T1000 (cell line): ENCODE measurements around the gene RHCE.
"Not testable (repeated sequence)": the region's sequence is repeated elsewhere in the genome, so short reads cannot be mapped to it uniquely, and the experiment has no call there.

ENCODE experiments used
- DNase-seq: peaks from one replicate; lab custom pipeline; 2025; ENCODE audit warnings: mixed read lengths; lab: John Stamatoyannopoulos, UW

Gene RHCE

DNA sequence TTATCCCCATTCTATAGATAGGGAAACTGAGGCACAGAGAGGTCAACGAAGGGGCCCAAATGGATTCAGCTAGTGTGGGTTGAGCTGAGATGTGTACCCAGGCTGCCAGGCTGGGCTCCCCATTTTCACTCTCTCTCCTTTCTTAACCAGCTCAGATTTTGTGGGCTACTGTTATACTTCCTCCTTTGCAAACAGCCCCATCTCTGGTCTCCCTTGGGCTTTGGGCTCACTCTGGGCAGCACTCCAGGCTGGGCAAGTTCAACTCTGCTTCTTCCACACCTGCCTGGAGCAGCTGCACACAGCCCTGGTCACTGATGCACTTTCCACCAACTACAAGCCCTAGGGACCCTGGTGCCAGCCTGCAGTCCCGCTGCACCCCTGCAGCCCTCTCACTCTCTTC lies 22.5 kb downstream of the RHCE start:
- not testable (repeated sequence) for DNase-seq

DNA sequence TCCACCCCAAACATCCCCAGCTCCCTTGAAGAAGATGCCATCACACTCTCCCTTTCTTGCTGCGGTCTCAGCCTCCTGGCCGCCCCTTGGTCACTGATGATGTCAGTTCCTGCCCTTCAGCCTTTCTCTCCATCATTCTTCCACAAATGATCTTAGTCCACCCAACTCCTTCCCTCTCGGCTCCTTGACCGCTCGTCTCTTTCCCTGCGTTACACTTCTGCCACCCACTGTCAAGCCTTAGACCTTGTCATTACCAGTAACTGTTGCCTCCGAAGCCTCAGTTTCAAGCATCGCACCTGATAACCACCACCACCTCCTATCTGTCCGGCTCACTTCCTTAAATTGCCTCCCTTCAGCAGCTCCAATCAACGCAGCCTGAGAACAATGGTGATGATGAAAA lies 23.1 kb downstream of the RHCE start:
- not testable (repeated sequence) for DNase-seq

DNA sequence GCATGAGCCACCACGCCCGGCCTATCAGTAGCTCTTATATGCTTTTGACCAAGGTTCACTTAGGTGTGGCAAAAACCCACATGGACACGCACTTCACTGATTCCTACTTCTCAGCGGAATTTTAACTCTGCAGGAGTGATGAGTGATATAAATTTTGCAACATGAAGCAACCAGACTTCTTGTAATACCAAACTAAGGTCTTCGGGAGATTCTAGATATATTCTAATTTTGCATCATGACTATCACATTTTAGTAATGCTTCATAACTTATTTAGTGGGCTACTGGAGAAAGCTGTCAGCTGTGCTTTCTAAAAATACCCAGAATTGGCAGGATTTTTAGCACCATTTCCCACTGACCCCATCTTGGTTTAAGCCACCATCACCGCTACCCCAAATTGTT lies 27.8 kb downstream of the RHCE start:
- DNase-seq, result no peak

DNA sequence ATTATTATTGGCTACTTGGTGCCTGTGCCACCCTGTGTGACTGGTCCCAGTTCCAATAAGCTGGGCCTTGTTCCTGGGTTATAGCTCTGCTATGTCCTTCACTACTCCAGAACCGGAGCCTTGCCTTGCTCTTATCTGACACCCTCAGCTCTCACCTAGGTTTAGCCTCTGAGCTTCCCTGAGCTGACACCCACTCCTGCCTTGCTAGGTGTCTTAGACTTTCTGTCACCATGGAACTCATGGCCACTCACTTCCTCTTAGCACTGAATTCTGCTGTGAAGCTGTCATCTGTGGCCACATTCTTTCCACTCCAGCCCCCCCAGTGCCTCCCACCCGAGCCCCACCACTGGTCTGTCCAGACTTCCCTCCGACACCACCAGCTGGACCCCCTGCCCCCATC lies 30.9 kb downstream of the RHCE start:
- not testable (repeated sequence) for DNase-seq

DNA sequence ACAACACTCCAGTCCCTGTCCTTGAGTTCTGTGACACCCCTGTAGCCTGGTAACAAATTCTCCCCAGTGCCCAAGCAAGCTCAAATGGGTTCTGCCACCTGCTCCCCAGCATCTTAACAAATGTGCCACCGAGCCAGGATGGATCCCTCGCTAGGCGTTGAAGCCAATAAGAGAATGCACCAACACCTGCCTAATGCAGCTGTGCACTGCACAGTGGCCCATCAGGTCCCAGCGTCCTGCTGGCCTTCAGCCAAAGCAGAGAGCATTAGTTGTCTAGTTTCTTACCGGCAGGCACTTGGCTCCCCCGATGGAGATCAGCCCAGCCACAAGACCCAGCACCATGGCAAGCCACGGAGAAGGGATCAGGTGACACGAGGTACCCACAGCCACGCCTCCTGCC lies 31.9 kb downstream of the RHCE start:
- DNase-seq, result not testable (repeated sequence)

DNA sequence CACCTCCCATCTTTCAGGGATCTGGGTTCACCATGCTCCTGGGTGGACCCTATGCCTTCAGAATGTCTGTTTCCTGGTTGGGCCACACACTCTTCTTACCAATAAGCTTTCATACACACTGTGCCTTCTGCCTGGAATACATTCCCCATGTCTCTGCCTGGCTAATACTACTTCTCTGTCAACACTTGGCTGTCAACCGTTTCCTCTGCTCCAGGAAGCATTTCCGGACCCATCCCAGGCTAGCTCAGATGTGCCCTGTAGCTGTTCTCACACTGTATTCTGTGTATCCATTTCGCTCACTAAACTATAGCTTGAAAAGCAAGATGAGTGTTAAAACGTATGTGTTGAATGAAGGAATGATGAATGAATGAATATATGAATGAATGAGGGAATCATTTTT lies 33.5 kb downstream of the RHCE start:
- not testable (repeated sequence) for DNase-seq

DNA sequence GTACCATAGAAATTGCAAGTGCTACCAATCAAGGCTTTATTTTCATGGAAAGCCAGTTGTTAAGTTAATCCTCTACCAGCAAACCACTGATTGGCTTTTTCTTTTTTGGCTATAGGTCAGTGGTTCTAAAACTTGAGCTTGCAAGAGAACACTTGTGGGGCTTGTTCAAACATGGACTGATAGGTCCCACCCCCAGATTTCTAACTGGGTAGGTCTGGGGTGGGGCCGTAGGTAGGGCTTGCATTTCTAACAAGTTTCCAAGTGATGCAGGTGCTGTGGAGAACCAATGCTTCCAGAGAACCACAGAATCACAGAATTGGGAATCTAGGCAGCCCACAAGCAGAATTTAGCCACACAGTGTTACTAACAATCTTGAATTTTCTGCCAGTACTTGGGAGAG lies 36.8 kb downstream of the RHCE start:
- DNase-seq, result not testable (repeated sequence)

DNA sequence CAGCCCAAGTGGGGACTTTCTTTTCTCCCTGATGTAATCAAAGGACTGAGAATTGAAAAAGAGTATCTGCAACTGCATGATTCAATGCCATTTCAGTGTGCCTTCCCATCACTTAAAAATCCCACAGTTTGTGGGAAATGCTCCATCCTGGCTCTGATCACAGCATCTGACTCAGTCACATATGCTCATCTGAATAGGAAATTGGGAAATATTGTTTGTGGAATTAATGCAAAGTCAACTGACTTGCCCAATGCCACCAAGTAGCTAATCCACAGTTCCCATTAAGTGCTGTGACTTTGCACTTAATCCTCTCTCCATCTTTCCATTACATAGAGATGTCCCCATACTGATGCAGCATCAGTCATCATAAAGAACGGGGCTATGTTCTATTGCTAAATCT lies 37.5 kb downstream of the RHCE start:
- DNase-seq, result not testable (repeated sequence)

DNA sequence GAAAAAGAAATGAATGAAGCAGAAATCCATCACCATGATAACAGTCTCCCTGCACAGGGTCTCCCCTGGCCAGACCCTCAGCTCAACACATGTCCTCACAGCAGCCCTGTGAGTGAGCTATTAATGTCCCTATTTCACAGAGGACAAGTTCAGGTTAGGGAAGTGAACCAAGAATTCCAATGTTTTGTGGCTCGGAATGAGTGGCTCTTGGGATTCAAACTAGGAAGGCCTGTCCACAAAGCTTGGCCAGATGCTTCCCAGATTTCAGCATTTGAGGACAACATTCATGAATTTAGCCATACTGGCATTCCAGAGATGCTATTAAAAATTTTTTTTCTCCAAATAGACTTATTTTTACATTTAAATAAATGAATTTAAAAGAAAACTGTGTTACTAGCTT lies 38.1 kb downstream of the RHCE start:
- DNase-seq, result not testable (repeated sequence)

DNA sequence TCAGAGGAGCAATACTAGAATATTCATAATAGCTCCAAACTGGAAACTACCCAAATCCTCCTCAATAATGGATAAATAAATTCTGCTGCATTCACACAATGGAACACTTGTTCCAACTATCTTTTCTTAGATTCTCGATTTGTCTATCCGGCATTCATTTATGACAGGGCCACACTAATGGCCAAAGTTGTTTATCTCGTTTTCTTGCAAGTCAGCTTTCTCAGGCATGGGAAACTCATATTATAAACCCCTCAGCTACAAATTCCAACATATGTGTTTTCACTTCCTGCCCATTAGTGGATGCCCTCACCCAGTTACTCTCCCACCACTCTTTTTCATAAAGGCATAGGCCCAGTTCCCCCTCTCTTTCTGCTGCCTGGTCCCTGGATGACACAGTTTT lies 42.3 kb downstream of the RHCE start:
- DNase-seq, result not testable (repeated sequence)

DNA sequence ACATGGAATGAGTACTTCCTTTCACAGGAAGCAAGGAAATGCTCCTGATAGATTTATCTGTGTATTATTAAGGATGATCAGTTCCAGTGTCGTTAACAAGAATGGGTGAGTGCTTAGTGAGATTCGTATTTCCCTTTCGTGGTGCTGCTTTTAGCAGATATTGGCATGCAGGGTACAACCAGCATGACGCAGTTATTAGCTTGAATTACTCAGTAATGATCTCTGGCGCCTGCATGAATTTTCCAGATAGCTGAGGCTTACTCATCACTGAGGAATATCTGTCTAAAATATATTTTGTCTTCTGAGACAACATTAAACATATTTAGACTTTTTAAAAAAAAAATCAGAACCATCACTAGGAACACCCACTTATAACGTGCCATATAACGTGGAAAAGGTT lies 48.9 kb downstream of the RHCE start:
- not testable (repeated sequence) for DNase-seq

DNA sequence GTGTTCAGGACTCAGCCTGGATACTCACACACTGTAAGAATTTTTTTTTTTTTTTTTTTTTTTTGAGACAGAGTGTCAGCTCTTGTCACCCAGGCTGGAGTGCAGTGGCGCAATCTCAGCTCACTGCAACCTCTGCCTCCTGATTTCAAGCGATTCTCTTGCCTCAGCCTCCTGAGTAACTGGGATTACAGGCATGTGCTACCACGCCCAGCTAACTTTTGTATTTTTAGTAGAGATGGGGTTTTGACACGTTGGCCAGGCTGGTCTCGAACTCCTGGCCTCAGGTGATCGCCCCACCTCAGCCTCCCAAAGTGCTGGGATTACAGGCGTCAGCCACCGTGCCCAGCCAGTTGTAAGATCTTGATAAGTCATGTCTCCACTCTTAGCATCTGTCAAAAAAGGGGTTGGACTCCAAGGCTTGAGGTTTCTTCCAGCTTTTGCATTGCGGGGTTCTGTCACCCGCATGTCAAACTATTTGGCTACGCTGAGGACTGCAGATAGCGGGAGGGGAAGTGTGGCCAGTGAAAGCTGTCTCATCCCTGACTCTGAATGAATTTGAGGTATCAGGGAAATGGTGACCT lies 50.8 kb downstream of the RHCE start:
- not testable (repeated sequence) for DNase-seq

DNA sequence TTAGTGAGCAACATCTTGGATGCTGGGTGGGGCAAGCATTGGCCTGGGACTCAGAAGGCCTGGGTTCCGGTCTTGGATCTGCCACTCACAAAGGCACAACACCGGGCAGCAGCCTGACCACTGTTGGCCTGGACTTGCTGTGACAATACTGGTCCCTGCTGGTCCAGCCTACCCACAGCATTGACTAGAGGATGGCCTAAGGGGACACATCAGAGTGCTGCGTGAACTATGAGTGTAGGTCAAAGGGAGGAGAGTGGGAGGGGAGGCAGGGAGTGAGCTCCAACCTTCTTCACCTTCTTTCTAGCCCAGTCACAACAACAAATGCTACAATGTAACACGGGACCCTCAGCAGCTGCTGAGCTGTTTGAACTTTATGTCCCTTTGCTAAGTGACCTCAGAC lies 51.4 kb downstream of the RHCE start:
- DNase-seq, result no peak

DNA sequence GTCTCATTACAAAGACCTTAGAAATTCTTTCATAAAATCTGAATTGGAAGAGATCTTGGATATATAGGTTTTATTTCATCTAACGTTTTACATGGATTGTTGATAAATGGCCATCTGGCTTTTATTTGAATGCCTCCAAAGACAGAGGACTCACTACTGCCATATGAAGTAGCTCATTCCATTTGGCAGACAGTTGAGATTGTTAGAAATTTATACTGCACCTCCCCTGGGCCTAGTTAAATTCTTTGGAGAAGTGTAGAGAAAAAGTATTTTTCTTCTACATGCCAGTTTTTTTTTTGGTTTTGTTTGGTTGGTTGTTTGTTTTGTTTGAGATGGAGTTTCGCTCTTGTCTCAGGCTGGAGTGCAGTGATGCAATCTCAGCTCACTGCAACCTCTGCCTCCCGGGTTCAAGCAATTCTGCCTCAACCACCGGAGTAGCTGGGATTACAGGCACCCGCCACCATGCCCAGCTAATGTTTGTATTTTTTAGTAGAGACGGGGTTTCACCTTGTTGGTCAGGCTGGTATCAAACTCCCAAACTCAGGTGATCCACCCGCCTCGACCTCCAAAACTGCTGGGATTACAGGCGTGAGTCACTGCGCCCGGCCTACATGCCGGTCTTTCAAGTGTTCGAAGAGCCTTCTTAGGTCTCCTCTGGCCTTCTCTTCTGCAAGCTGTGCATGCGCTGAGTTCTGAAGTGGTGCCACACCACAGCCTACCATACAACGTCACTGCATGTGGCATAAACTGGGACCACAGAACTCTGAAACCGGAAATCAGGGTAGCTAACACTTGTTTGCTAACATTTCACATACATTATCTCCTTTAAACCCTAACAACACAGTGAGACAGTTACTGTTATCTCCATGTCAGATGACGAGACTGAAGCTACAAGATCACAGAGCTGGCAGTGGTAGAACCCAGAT lies 57.7 kb downstream of the RHCE start:
- DNase-seq, result not testable (repeated sequence)

DNA sequence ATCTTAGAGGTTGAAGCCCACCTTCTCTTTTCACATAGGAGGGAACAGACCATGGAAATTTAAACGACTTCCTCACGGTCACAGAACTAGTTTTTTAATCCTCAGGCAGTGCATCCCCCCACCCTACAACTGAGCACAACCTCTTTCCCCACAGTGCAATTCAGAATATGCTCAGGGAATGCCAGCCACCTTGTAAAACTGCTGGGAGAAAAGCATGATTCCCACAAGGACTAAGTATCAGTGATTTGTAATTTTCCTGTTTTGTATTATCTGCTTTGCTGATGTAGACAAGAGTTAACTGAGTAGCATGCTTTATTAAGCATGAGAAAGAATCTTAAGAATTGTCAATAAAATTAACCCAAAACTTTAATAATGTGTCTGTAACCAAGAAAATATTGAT lies 58.7 kb downstream of the RHCE start:
- no peak for DNase-seq

DNA sequence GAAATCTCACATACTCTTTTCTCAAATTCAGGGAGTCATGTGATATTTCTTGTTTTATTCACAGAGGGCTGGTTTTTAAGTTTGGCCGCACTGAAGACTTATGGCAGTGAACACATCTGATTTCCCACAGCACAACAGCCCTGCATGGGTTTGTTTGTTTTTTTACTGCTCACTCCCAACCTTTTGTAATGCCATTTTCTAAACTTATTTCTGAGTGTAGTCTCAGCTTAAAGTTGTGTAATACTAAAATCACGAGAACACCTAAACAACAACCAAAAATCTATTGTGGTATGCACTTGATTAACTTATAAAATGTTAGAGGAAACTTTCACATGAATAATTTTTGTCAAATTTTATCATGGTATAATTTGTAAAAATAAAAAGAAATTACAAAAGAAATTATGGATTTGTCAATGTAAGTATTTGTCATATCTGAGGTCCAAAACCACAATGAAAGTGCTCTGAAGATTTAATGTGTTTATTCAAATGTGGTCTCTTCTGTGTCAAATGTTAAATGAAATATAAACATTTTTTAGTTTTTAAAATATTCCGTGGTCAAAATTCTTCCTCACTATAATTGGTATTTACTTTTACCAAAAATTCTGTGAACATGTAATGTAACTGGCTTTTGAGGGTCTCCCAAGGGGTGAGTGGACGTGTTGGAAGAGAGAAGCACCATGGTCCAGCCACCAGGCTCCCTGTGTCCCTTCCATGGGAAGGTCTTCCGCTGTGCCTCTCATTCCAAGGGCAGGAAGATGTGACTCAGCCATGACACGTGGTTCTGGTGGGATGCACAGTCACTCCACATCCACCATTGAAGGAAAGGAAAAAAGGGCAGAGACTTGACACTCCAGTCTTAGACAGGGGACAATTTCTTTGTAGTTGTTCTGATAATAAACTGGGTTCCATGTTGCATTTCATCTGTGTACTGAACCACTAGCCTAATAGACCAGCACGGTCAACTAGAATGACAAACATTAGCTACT lies 59.7 kb downstream of the RHCE start:
- no peak for DNase-seq

DNA sequence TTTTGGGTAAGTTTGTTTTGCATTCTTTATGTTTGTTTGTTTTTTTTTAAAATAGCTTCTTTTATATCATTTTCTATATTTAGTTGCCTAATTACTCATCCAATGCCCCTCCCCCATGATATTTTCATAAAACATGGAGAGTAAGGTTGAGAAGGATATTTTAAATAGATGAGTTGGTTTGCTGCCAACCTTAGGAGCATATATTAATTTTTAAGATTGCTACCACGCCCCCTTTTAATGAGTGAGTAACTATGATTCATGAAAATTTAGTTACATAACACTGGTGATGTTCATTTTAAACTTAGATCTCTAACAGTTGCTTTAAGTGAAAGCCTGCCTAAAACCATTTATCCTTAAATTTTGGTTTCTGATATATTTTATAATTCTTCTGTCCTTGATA lies 63.8 kb downstream of the RHCE start:
- no peak for DNase-seq

DNA sequence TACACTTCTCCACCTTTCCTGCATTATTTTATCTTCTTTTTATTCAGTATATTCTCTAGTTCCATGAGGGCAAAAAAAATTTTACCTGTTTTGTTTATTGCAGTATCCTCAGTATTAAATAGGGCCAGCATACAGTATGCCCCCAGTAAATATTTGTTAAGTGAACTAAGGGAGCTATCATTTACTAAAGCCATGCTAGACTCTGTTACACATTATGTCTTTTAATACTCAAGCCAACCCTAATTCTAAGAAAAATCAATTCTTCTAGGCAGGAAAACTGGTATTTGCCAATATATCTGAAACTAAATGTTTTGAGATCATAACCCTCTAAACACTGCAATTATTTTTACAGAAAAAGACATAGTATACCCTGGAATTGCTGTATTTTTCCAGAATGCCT lies 64.2 kb downstream of the RHCE start:
- DNase-seq, result no peak

DNA sequence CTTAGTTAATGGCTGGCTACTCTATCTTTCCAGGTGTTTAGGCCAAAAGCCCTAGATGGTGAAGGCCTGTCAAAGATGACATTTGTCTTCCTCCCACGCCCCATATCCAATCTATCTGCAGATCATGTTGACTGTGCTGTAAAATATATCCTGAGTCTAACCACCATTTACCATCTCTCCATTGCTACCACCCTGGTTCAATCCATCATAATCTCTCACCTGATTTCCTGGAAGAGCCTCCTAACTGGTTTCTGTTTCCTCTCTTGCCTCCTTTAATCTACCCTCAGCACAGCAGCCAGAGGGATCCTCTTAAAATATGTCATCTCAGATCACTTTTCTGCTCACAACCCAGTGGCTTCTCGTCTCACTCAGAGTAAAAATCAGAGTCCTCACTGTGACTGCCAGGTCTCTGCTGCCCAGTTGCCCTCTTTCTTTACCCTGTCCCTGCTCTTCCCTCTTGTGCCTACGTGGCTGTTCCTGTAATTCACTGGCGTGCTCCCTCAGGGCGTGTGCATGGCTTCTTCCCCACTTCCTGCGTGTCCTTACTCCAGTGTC lies 64.7 kb downstream of the RHCE start:
- no peak for DNase-seq

DNA sequence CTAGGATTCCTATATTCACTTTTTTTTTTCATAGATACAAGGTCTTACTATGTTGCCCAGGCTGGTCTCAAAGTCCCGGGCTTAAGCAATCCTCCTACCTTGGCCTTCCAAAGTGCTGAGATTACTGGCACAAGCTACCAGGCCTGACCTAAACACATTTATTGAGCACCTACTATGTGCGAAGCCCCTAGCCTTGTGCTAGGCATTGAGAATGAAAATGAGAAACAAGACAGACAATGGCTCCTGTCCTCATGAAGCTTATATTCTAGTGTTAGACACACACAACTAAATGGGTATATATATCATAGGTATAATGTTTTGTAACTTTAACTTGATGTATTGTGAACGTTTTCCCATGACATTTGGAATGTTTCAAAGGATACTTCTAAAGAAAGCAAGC lies 71.0 kb downstream of the RHCE start:
- no peak for DNase-seq

DNA sequence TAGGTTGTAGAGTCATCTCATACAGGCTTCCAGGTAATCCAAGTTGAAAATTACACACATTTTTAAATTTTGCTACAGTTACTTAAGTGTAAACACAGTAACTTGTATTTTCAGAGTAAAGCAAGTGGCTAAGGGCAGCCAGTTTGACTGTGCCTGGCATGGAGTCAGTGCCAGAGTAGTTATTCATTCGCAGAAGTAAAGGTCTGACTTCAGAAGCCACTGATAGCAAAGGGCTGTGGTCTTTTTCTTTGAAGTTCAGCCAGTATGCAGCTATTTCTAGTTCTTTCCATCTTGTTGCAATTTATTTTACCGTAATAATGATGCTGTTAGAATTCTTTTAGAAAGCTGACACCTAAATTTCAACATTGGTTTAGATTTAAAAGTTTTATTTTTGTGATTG lies 73.1 kb downstream of the RHCE start:
- DNase-seq, result no peak

DNA sequence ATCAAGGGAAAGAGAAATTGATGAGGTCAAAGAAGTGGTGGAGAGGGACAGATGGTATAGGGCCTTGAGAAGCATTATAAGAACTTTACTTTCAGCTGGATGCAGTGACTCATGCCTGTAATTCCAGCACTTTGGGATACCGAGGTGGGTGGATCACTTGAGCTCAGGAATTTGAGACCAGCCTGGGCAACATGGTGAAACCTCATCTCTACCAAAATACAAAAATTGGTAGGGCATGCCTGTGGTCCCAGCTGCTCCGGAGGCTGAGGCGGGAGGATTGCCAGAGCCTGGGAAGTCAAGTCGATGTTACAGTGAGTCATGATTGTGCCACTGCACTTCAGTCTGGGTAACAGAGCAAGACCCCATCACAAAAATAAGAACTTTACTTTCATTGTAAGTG lies 76.8 kb downstream of the RHCE start:
- DNase-seq, result peak; percentile 20
